Liver (tissue), 9 donors: Measurements from ENCODE around the gene CRHR1. TPM values are rescaled to one million over a fixed set of nuclear protein-coding genes. Genes with fewer than 3 reads are reported as not detected.

ENCODE experiments used
- DNase-seq: peaks from one replicate; pipeline ENCODE4 v3.0.0-alpha.2; 2017; ENCODE audit warnings: low spot score
- H3K27ac ChIP-seq, 2 donors: one replicate each; pipeline ENCODE4 v1.7.0; 2013; ENCODE audit warnings: inconsistent platforms in 2 of 2, low read length in 2 of 2, control low read depth in 1 of 2, low read depth in 1 of 2, mild to moderate bottlenecking in 1 of 2
- H3K27me3 ChIP-seq, 4 donors: one replicate each; pipeline versions ENCODE4 v1.6.1 to v1.7.0; 2013; ENCODE audit warnings: low read length in 3 of 4, inconsistent platforms in 1 of 4, mild to moderate bottlenecking in 1 of 4, moderate library complexity in 1 of 4; ENCODE audit not compliant: control insufficient read depth in 4 of 4, insufficient read depth in 4 of 4
- H3K36me3 ChIP-seq, 4 donors: one replicate each; pipeline versions ENCODE4 v1.6.1 to v1.7.0; 2013; ENCODE audit warnings: low read length in 3 of 4, mild to moderate bottlenecking in 3 of 4, low read depth in 1 of 4, moderate library complexity in 1 of 4; ENCODE audit not compliant: control insufficient read depth in 4 of 4, insufficient read depth in 3 of 4
- H3K4me1 ChIP-seq, 4 donors: one replicate each; pipeline versions ENCODE4 v1.6.1 to v1.7.0; 2013; ENCODE audit warnings: low read length in 3 of 4, mild to moderate bottlenecking in 3 of 4, moderate library complexity in 1 of 4; ENCODE audit not compliant: control insufficient read depth in 4 of 4, insufficient read depth in 4 of 4
- H3K4me3 ChIP-seq, 3 donors: one replicate each; pipeline versions ENCODE4 v1.6.1 to v1.7.0; 2013; ENCODE audit warnings: low read length in 3 of 3, control low read depth in 1 of 3, low read depth in 1 of 3, mild to moderate bottlenecking in 1 of 3
- H3K9ac ChIP-seq, 2 donors: one replicate each; pipeline ENCODE4 v1.7.0; 2013; ENCODE audit warnings: low read length in 2 of 2, mild to moderate bottlenecking in 2 of 2, moderate library complexity in 2 of 2, control low read depth in 1 of 2, low read depth in 1 of 2
- H3K9me3 ChIP-seq, 4 donors: one replicate each; pipeline versions ENCODE4 v1.6.1 to v1.7.0; 2013; ENCODE audit warnings: low read length in 3 of 4; ENCODE audit not compliant: control insufficient read depth in 4 of 4
- ATF3 ChIP-seq: IDR thresholded peaks from 2 replicates; pipeline ENCODE4 v1.6.1; 2016; ENCODE audit warnings: antibody characterized with exemption
- CTCF ChIP-seq: fragments of 150-350 bp; IDR thresholded peaks from 2 replicates; pipeline ENCODE4 v1.5.1; 2017; ENCODE audit warnings: improper control_type of control experiment, low read depth, low read length; ENCODE audit not compliant: missing input control
- EGR1 ChIP-seq, 2 donors: IDR thresholded peaks; 2 replicates each; pipeline ENCODE4 v1.6.1; 2016 to 2018; ENCODE audit warnings: antibody characterized with exemption in 2 of 2, low read depth in 2 of 2
- FOXA1 ChIP-seq: IDR thresholded peaks from 2 replicates; pipeline ENCODE4 v1.6.1; 2016; ENCODE audit warnings: antibody characterized with exemption
- FOXA2 ChIP-seq: IDR thresholded peaks from 2 replicates; pipeline ENCODE4 v1.6.1; 2016; ENCODE audit warnings: antibody characterized with exemption
- GABPA ChIP-seq, 2 donors: IDR thresholded peaks in 1 of 2; conservative IDR thresholded peaks in 1 of 2; 2 replicates each; pipeline ENCODE4 v1.6.1; 2016; ENCODE audit warnings: antibody characterized with exemption in 2 of 2, mild to moderate bottlenecking in 1 of 2, moderate library complexity in 1 of 2
- HNF4A ChIP-seq, 2 donors: conservative IDR thresholded peaks; 2 replicates each; pipeline ENCODE4 v1.6.1; 2016; ENCODE audit warnings: antibody characterized with exemption in 2 of 2, mild to moderate bottlenecking in 2 of 2
- HNF4G ChIP-seq: IDR thresholded peaks from 2 replicates; pipeline ENCODE4 v1.6.1; 2016; ENCODE audit warnings: antibody characterized with exemption
- JUND ChIP-seq, 2 donors: IDR thresholded peaks; 2 replicates each; pipeline ENCODE4 v1.6.1; 2016; ENCODE audit warnings: antibody characterized with exemption in 2 of 2
- MAX ChIP-seq: IDR thresholded peaks from 2 replicates; pipeline ENCODE4 v1.6.1; 2016; ENCODE audit warnings: antibody characterized with exemption
- NR2F2 ChIP-seq: IDR thresholded peaks from 2 replicates; pipeline ENCODE4 v1.6.1; 2016; ENCODE audit warnings: antibody characterized with exemption
- RAD21 ChIP-seq, 2 donors: IDR thresholded peaks; 2 replicates each; pipeline ENCODE4 v1.6.1; 2016; ENCODE audit warnings: antibody characterized with exemption in 2 of 2, mild to moderate bottlenecking in 2 of 2
- REST ChIP-seq: IDR thresholded peaks from 2 replicates; pipeline ENCODE4 v1.6.1; 2016; ENCODE audit warnings: antibody characterized with exemption, mild to moderate bottlenecking
- RXRA ChIP-seq, 2 donors: IDR thresholded peaks; 2 replicates each; pipeline ENCODE4 v1.6.1; 2017 to 2018; ENCODE audit warnings: antibody characterized with exemption in 2 of 2, mild to moderate bottlenecking in 1 of 2
- SP1 ChIP-seq: IDR thresholded peaks from 2 replicates; pipeline ENCODE4 v1.6.1; 2018; ENCODE audit warnings: antibody characterized with exemption, mild to moderate bottlenecking
- TAF1 ChIP-seq: conservative IDR thresholded peaks from 2 replicates; pipeline ENCODE4 v1.6.1; 2016; ENCODE audit warnings: antibody characterized with exemption, mild to moderate bottlenecking
- YY1 ChIP-seq: IDR thresholded peaks from 2 replicates; pipeline ENCODE4 v1.6.1; 2016; ENCODE audit warnings: antibody characterized with exemption, mild to moderate bottlenecking
- ZBTB33 ChIP-seq: IDR thresholded peaks from 2 replicates; pipeline ENCODE4 v1.6.1; 2016; ENCODE audit warnings: antibody characterized with exemption
- WGBS: extraction: QIAGEN DNeasy Blood & Tissue Kit; methylation state at CpG from one replicate; pipeline ENCODE4 v1.1.7; 2013; 5-methylcytosine and 5-hydroxymethylcytosine counted together
- polyA plus RNA-seq, 2 donors: library from polyadenylated mRNA; stranded (reverse) in 1 of 2; unstranded in 1 of 2; fragments of 200-250 nt in 1 of 2; fragments of >200 nt in 1 of 2; fragmentation: Nextera tagmentation in 1 of 2; extraction: Ambion mirVana in 1 of 2; gene quantifications; one replicate each; pipeline versions ENCODE4 v1.2.1 to v1.2.3, GENCODE V29; 2013 to 2015
- total RNA-seq, 2 donors: library from RNA; depleted of rRNA; stranded (reverse); fragments of >200 nt; gene quantifications; one replicate each; pipeline ENCODE4 v1.2.3, GENCODE V29; 2014
- donor health status: healthy.
- donor health status: healthy.
- donor health status: healthy.
- donor health status: healthy.
- donor health status: healthy.

Gene CRHR1
- total and polyA plus RNA-seq, 4 donors = not detected

GRCh38 chr17:45850468-45850867 is 66.3 kb downstream of the CRHR1 start:
- no peak overlapping the region for H3K4me3 ChIP-seq
- no peaks in the 10 kb centered on the region for H3K36me3 ChIP-seq
- no peak overlapping the region for H3K27ac ChIP-seq
- no peak for TF ChIP-seq ATF3
- no peaks in the 10 kb centered on the region for H3K9me3 ChIP-seq
- no peak overlapping the region for H3K9ac ChIP-seq
- H3K27me3 ChIP-seq = no peaks in the 10 kb centered on the region
- DNase-seq = no peak
- WGBS = 79% methylated on average over 5 of the region's 5 CpGs
- H3K4me1 ChIP-seq = no peaks in the 10 kb centered on the region

GRCh38 chr17:45851022-45851421 is 66.9 kb downstream of the CRHR1 start:
- DNase-seq = no peak
- no peak overlapping the region for H3K27ac ChIP-seq
- H3K36me3 ChIP-seq = no peaks in the 10 kb centered on the region
- no peak overlapping the region for H3K9ac ChIP-seq
- no peaks in the 10 kb centered on the region for H3K27me3 ChIP-seq
- H3K9me3 ChIP-seq = no peaks in the 10 kb centered on the region
- H3K4me3 ChIP-seq = no peak overlapping the region
- TF ChIP-seq JUND (IDR thresholded peaks at IDR 0.05) (no peak), NR2F2 (no peak), HNF4A (conservative IDR thresholded peaks at IDR 0.05) (no peak), ATF3 (no peak), SP1 (no peak), RXRA (IDR thresholded peaks at IDR 0.05) (no peak), FOXA1 (no peak), GABPA (IDR thresholded peaks at IDR 0.05 in 1 of 2, conservative IDR thresholded peaks at IDR 0.05 in 1 of 2) (no peak), YY1 (no peak), TAF1 (no peak), RAD21 (IDR thresholded peaks at IDR 0.05) (no peak), EGR1 (IDR thresholded peaks at IDR 0.05; ENCODE audit: low read depth in 2 of 2) (no peak), FOXA2 (no peak), ZBTB33 (no peak), MAX (no peak), HNF4G (no peak), REST (no peak), CTCF (no peak)
- WGBS = 78% methylated on average over 6 of the region's 6 CpGs
- no peaks in the 10 kb centered on the region for H3K4me1 ChIP-seq
